AG09319 (cell line): Measurements from ENCODE around the gene GUCY2D.
"Not testable (repeated sequence)": the region's sequence is repeated elsewhere in the genome, so short reads cannot be mapped to it uniquely, and the experiment has no call there.

Experiments used
- DNase-seq: peaks from one replicate; pipeline ENCODE4 v3.0.0-alpha.2; 2010; ENCODE audit warnings: low read depth; ENCODE audit errors: extremely low read depth
- TF ChIP-seq, protein P1 (sequence below): IDR thresholded peaks from 2 replicates; pipeline ENCODE4 v1.5.1; 2011; ENCODE audit warnings: low read depth, mild to moderate bottlenecking, inconsistent platforms, low read length, moderate library complexity

GUCY2D gene

DNA sequence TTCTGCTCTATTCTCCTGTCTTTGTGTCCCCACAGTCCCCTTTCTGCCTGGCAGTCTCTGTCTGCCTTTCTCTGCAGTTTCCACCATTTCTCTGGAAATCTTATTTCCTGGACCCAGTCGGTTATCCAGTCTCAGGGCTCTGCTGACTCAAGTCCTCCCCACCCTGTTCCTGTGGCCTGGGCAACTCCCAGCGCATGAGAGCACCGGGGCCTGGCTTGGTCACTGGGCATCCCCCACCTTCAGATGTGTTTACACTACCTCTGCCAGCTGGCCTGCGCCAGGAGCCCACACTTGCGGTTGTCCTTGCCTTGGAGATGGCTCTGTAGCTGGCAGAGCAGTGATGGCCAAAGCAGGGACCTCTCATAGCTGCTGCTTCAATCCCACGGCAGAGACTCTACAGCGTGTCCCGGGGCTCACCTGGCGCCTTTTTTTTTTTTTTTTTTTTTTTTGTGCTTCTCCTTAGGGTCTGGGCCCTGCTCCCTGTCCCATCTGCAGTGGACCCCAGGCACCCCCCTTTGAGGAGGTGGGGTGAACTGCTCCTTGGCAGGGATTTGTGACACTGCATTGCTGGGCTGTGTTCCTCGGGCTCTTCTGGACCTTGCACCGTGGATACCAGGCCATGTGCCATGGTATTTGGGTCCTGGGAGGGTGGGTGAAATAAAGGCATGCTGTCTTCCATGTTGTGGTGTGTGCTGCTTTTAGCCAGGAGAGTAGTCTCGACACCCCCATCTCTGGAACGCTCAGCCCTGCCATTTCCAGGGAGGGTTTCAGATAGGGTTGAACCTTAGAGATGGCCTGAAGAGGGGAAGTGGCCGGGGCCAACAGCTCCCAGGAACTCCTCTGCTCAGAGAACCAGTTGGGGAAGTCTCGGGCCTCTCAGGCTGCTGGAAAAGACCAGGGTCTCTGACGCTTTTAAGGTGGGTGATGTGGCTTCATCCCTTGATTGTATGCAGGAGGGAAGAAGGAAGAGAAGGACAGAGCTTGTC, 17.5 kb downstream of the GUCY2D start:
- DNase-seq, result no peak

GRCh38 chr17:8020776-8021564, 18.6 kb downstream of the GUCY2D start:
- TF ChIP-seq, protein P1, sequence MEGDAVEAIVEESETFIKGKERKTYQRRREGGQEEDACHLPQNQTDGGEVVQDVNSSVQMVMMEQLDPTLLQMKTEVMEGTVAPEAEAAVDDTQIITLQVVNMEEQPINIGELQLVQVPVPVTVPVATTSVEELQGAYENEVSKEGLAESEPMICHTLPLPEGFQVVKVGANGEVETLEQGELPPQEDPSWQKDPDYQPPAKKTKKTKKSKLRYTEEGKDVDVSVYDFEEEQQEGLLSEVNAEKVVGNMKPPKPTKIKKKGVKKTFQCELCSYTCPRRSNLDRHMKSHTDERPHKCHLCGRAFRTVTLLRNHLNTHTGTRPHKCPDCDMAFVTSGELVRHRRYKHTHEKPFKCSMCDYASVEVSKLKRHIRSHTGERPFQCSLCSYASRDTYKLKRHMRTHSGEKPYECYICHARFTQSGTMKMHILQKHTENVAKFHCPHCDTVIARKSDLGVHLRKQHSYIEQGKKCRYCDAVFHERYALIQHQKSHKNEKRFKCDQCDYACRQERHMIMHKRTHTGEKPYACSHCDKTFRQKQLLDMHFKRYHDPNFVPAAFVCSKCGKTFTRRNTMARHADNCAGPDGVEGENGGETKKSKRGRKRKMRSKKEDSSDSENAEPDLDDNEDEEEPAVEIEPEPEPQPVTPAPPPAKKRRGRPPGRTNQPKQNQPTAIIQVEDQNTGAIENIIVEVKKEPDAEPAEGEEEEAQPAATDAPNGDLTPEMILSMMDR, result no peak
- no peak for DNase-seq

More for the DNA sequence above, 17.5 kb downstream of the GUCY2D start:
- TF ChIP-seq, protein P1, result no peak

GRCh38 chr17:8021565-8022359, 19.3 kb downstream of the GUCY2D start:
- no peak for DNase-seq
- TF ChIP-seq, protein P1, result no peak

DNA sequence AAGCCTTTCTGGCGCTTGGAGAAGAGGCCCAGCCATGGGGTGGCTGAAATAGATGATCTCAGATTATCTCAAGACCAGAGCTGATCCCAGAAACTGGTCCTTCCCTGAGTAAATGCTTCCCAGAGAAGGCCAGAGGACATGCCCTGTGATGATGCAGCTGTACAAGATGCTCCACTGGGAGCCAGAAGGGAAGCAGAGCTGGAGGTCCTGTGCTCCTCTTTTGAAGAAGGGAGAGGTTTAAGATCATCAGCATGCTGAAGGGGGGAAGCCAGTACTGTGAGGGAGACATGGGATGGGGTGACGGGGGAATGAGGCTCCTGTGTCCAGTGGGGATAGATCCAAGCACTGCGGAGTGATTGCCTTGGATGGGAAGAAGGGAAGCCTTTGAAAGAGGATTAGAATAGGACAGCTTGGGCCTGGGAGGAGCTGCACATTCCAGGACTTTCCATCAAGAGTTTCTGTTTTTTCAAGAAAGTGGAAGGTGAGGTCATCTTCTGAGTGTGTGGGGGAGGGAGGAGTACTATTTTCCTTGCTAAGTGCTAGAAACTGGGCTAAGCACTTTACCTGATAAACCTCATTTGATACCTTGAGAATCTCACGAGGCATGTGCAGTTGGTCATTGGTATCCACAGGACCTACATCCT, 20.1 kb downstream of the GUCY2D start:
- DNase-seq, result no peak
- TF ChIP-seq, protein P1, result no peak

DNA sequence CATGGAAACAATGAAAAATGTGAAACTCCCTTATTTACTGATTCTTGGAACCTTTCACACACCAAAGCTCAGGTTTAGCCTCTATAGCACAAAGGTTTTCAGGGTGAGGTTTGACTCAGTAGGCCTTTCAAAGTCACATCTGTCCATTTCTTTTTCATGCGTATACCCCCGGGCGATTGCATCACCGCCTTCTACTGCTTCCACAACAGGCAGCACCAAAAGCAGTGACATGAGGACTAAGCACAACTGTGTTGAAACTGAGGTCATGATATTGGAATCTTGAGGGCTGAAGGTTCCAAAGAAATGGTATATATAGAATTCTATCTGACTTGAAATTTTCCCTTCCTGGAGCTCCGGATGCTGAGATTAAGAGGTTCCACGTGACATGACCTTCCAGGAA, 21.7 kb downstream of the GUCY2D start:
- DNase-seq, result not testable (repeated sequence)

- TF ChIP-seq, protein P1, result no peak
- DNase-seq, result no peak
These were observed 22.9 kb downstream of the GUCY2D start for GRCh38 chr17:8025176-8025911.
